ENCODE measurements around the gene TNFRSF14.

Gene TNFRSF14

DNA sequence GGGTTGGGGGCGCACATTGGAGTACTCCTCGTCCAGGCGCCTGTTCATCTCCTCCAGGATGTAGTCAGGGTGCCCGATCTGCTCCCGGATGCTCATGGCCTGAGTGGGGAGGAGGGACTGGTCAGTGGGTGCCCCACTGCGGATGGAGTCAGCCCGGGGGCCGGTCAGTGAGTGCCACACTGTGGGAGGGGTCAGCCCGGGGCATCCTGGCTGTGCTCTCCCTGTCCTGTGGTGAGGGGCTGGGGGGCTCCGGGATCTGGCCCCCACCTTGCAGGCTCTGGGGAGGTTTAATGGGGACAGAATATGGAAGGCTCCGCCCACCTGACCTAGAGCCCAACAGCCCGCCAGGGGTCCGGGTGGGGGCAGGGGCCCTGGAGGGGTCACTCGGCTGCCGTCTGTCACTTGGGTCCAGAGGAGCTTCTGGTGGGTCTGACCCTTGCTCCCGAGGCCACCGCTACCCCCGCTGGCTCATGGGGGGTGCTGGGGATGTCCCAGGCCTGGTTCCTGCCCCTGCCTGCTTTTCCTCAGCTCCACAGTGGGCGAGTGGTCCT is 39.2 kb downstream of the TNFRSF14 start:
- Histone ChIP-seq H3K36me3 (no peaks in the 10 kb centered on the region), H3K9me3 (peaks cover 0 to 13% (median 13%) of the 10 kb centered on the region in 3 donors), H3K27ac (no peak overlapping the region), H3K27me3 (peaks cover 0 to 46% of the 10 kb centered on the region in 2 donors), H3K4me1 (peaks cover 0 to 15% (median 0%) of the 10 kb centered on the region in 4 donors), H3K4me3 (no peak overlapping the region)
- no peak for DNase-seq
- TF ChIP-seq CTCF (IDR thresholded peaks at IDR 0.05) = no peak
- intact Hi-C loops (cut with DNase I; ENCODE audit: low total_unique reads) = no loop called here

GRCh38 chr1:2595812-2596529 is 39.8 kb downstream of the TNFRSF14 start:
- Histone ChIP-seq H3K36me3 (no peaks in the 10 kb centered on the region), H3K4me1 (peaks cover 0 to 15% (median 0%) of the 10 kb centered on the region in 4 donors), H3K9me3 (peaks cover 0 to 13% (median 13%) of the 10 kb centered on the region in 3 donors), H3K27ac (no peak overlapping the region), H3K27me3 (peaks cover 0 to 41% of the 10 kb centered on the region in 2 donors), H3K4me3 (no peak overlapping the region)
- DNase-seq = peak in 1 of 2 donors; percentile 55
- TF ChIP-seq CTCF (IDR thresholded peaks at IDR 0.05) = no peak
- intact Hi-C loops (cut with DNase I; ENCODE audit: low total_unique reads) = no loop called here

- H3K27ac ChIP-seq = no peak overlapping the region
- DNase-seq = peak in 1 of 2 donors; percentile 60
- H3K27me3 ChIP-seq = peaks cover 0 to 35% of the 10 kb centered on the region in 2 donors
- H3K4me1 ChIP-seq = peaks cover 0 to 15% (median 0%) of the 10 kb centered on the region in 4 donors
- no peak for TF ChIP-seq CTCF (IDR thresholded peaks at IDR 0.05)
- no peaks in the 10 kb centered on the region for H3K36me3 ChIP-seq
- intact Hi-C loops (cut with DNase I; ENCODE audit: low total_unique reads) = no loop called here
- H3K9me3 ChIP-seq = peaks cover 0 to 13% (median 13%) of the 10 kb centered on the region in 3 donors
- H3K4me3 ChIP-seq = no peak overlapping the region
Observed at GRCh38 chr1:2596530-2597333, 40.6 kb downstream of the TNFRSF14 start.

DNA sequence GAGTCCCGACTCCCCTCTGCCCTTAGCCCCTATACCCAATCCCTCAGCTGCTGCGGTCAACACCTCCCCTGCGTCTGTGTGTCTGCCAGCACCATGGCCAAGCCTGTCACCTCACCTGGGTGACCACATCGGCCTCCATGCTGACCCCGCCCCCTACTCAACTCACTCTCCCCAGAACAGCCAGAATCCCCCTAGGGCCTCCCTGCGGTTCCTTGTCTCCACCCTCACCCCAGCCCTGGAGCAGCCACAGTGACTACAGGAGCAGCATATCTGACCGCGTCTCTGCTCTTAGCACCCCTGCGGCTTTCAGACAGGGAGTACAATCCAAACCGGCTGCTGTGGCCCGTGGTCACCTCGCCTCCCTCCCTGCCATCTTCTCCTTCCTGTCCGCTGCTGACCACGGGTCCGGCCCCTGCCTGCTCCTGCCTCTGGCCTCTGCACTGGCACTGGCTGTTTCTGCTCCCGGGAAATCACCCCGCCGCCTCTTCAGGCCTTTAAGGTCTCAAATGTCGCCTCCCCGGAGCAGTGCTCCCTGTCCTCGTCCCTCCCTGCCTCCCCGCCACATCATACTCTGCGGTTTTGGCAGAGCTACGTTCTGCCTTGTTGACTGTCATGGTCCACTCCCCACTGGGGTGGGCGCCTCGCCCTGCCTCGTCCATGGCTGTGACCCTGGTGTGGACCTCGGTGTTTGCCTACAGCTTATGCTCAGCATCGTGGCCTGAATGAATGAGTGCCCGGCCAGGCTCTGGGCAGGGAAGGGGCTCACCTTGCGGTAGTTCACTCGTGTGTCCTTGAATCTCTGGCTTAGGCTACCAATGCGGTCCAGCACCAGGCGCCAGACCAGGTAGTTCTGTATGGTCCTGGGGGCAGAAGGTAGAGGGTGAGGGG is 41.5 kb downstream of the TNFRSF14 start:
- Histone ChIP-seq H3K4me3 (no peak overlapping the region), H3K36me3 (no peaks in the 10 kb centered on the region), H3K9me3 (peaks cover 0 to 13% (median 13%) of the 10 kb centered on the region in 3 donors), H3K27me3 (peaks cover 0 to 31% of the 10 kb centered on the region in 2 donors), H3K27ac (no peak overlapping the region), H3K4me1 (peaks cover 0 to 15% (median 0%) of the 10 kb centered on the region in 4 donors)
- no peak for TF ChIP-seq CTCF (IDR thresholded peaks at IDR 0.05)
- DNase-seq = no peak
- intact Hi-C loops (cut with DNase I; ENCODE audit: low total_unique reads) = no loop called here

Data from tibial artery (tissue), 4 donors.